Stomach smooth muscle (tissue), 2 donors: ENCODE measurements around the gene TRIM46.
A peak's percentile ranks its signal among the peaks of the same experiment; 100 is the strongest.

Experiments
- H3K27ac ChIP-seq: one replicate; pipeline ENCODE4 v1.7.0; 2013; ENCODE audit warnings: mild to moderate bottlenecking, low read length, inconsistent platforms
- H3K27me3 ChIP-seq, 2 donors: one replicate each; pipeline ENCODE4 v1.7.0; 2013; ENCODE audit warnings: low read length in 2 of 2; ENCODE audit not compliant: insufficient read depth in 2 of 2, control insufficient read depth in 1 of 2
- H3K36me3 ChIP-seq, 2 donors: one replicate each; pipeline ENCODE4 v1.7.0; 2013; ENCODE audit warnings: low read length in 2 of 2; ENCODE audit not compliant: control insufficient read depth in 2 of 2, insufficient read depth in 2 of 2
- H3K4me1 ChIP-seq: one replicate; pipeline ENCODE4 v1.7.0; 2013; ENCODE audit warnings: low read length; ENCODE audit not compliant: control insufficient read depth, insufficient read depth
- H3K4me3 ChIP-seq, 2 donors: one replicate each; pipeline ENCODE4 v1.7.0; 2013; ENCODE audit warnings: low read length in 2 of 2
- H3K9ac ChIP-seq, 2 donors: one replicate each; pipeline ENCODE4 v1.7.0; 2013; ENCODE audit warnings: low read length in 2 of 2, mild to moderate bottlenecking in 1 of 2
- H3K9me3 ChIP-seq, 2 donors: one replicate each; pipeline ENCODE4 v1.7.0; 2013; ENCODE audit warnings: low read length in 2 of 2; ENCODE audit not compliant: control insufficient read depth in 2 of 2
- donor health status: healthy.
- donor health status: Pancreatic carcinoma.

TRIM46 gene, protein sequence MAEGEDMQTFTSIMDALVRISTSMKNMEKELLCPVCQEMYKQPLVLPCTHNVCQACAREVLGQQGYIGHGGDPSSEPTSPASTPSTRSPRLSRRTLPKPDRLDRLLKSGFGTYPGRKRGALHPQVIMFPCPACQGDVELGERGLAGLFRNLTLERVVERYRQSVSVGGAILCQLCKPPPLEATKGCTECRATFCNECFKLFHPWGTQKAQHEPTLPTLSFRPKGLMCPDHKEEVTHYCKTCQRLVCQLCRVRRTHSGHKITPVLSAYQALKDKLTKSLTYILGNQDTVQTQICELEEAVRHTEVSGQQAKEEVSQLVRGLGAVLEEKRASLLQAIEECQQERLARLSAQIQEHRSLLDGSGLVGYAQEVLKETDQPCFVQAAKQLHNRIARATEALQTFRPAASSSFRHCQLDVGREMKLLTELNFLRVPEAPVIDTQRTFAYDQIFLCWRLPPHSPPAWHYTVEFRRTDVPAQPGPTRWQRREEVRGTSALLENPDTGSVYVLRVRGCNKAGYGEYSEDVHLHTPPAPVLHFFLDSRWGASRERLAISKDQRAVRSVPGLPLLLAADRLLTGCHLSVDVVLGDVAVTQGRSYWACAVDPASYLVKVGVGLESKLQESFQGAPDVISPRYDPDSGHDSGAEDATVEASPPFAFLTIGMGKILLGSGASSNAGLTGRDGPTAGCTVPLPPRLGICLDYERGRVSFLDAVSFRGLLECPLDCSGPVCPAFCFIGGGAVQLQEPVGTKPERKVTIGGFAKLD

DNA sequence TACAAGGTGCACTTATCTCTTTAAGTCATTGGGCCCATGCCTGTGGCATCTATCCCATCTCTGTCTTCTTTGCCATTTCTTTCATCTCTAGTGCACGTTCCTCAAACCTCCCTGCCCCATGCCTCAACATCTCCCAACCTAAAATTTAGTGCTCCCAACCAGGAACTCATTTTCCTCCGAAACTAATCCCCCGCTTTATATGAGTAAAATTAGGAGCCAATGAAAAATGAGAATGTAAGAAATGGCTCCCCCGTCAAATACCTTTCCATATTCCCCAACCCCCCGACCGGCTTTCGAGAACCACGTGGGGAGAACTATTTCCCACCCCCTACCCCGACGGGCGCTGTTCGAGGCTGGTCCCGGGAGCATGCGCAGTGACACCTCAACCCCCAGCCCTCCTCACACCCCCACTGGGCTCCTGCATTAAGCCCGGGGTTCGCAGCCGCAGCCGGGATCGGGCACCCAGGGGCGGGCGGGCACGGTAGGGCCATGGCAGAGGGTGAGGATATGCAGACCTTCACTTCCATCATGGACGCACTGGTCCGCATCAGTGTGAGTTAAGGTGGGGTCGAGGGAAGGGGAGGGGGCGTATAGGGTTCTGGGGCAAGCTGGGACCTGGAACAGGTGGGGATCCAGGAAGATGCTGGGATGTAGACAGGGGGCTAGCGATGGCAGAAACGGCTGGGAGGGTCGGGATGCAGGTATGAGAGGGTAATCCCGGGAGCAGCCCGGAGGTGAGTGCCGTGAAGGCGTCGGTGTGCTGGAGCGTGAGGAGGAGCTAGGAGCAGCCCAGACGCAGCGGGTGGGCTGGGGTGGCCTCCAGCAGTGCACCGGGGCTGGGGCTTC, at the start of gene TRIM46:
TRIM46 (plus strand) TSS at position 372 of the 846 bp plus-strand sequence; CDS start at position 490, 118 bp downstream.
- peak within 1 kb of the TSS; percentile 91 to 96 for H3K9ac ChIP-seq
- H3K9me3 ChIP-seq = no peaks in the 10 kb centered on the region
- H3K36me3 ChIP-seq = peaks cover 15 to 17% of the 10 kb centered on the region in 2 donors
- peak within 1 kb of the TSS; percentile 85 to 93 for H3K4me3 ChIP-seq
- H3K4me1 ChIP-seq = peaks cover 28% of the 10 kb centered on the region
- peaks cover 11 to 24% of the 10 kb centered on the region in 2 donors for H3K27me3 ChIP-seq
- H3K27ac ChIP-seq = peak within 1 kb of the TSS; percentile 93

DNA sequence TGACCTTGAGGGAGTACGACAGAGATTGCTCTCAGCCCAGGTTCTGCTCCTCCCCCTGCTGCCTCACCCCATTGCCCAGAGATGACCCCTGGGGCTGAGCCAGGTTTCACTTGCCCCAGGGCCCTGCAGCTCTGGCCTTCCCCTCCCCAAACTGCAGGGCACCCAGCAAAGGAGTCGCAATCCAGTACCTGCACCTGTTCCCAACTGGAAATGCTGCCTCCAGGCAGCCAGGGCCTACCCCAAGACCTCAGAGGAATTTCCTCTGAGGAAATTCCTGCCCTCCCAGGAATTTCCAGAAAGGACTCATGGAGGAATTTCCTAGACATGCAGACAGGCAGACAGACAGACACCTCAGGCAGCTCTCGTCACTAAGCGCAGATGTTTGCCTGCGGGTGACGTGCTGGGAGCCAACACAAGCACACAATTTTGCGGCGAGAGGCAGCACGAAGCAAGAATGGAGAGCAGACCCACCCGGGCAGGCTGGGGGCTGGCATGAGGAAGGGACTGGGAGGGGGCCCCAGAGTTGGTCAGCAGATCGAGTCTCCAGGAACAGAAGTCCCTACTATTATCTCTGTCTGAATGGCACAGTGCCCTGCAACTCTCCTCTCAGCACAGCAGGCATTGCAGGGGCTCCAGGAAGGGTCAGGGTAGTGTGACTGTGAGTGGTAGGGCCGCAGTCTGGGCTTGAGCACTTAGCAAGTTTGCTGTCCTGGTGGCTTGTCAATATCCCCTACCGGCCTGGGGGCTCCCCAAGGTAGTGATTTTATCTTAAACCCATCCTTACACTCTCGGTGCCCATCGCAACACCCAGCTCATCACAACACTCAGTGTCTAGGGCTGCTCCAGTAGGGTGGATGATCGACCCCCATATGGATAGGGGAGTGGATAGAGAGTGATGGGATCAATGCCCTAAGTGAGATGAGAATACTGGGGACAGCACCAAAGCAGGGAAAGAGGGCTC, 48.9 kb upstream of the TRIM46 start:
- H3K4me3 ChIP-seq = no peak overlapping the region
- H3K4me1 ChIP-seq = peaks cover 39% of the 10 kb centered on the region
- no peaks in the 10 kb centered on the region for H3K9me3 ChIP-seq
- H3K27ac ChIP-seq = no peak overlapping the region
- peaks cover 0 to 2% of the 10 kb centered on the region in 2 donors for H3K27me3 ChIP-seq
- H3K36me3 ChIP-seq = no peaks in the 10 kb centered on the region
- no peak overlapping the region for H3K9ac ChIP-seq

DNA sequence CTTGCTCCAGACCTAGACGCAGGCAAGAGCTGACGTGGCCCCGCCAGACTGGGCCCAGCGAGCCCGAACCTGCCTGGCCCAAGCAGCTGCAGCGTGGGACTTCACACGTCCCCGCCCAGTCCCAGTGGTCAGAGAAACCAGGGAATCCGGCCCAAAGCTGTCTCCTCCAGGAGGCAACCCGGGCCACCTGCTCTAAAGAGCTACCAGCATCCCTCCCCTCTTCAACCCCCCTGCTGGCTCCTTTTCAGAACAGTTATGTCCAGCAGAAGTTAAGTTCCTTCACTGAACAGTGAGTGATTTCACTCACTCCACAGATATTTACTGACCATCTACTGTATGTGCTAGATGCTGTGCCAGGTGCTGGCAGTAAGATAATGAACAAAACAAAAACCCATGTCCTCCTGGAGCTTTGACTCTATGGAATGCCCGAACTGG, 48.1 kb upstream of the TRIM46 start:
- Histone ChIP-seq H3K9me3 (no peaks in the 10 kb centered on the region), H3K9ac (no peak overlapping the region), H3K4me3 (no peak overlapping the region), H3K36me3 (no peaks in the 10 kb centered on the region), H3K4me1 (peaks cover 47% of the 10 kb centered on the region), H3K27me3 (no peaks in the 10 kb centered on the region), H3K27ac (no peak overlapping the region)

DNA sequence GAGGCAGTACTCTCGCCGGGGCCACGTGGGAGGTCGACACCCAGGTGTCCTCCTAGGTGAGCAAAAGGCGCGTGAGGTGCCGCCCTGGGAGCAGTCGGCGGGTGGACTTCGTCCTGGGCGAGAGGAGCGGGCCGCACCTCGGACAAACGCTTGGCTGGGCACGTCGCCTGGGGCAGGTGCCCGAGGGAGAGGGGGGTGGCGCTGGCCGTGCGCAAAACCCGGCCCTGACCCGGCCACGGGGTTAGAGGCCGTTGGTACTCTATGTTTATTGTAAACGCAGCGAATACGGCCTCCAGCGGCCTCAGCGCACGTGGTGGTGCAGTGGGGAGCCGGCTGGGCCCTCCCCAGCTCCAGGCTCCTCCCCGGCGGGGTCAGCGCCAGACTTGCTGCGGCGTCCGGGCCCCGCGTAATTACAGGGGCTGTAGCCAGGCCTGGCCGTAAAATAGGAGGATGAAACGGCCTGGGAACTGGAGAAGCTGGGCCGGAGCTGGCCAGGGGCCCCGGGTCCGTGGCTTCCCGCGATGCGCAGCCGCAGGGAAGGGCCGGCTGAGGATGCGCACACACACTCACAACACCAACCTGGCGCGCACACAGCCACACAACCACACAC, 47.6 kb upstream of the TRIM46 start:
- Histone ChIP-seq H3K36me3 (no peaks in the 10 kb centered on the region), H3K9ac (peak overlapping the region in 1 of 2 donors; percentile 57), H3K4me3 (peak overlapping the region; percentile 88 to 93), H3K27ac (peak overlapping the region; percentile 53), H3K9me3 (no peaks in the 10 kb centered on the region), H3K4me1 (peaks cover 52% of the 10 kb centered on the region), H3K27me3 (no peaks in the 10 kb centered on the region)

DNA sequence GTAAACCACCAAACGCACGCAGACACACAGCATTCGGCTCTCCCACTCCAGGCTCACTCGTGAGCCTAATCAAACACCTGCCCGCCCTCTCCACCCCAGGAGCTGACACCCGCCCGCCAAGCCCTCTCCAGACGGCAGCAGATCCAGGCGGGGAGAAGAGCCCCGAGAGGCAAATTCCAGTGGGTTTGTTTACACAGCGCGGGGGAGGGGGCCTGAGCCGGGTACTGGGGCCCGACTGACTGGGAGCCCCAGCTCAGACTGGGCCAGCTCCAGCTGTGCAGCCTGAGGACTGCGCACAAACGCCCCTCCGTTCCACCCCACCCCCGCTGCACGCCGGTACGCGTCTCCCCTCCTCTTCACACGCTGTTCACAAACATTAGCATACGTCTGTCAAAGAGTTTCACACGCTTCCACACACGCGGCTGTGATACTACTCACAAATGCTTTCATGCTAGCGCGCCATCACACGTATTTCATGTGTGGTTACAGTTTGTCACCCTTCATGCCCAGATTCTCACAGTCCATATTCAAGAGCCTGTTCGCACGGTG, 47.0 kb upstream of the TRIM46 start:
- Histone ChIP-seq H3K27me3 (no peaks in the 10 kb centered on the region), H3K4me3 (peak overlapping the region; percentile 88 to 93), H3K27ac (peak overlapping the region; percentile 53), H3K36me3 (peaks cover 1 to 4% of the 10 kb centered on the region in 2 donors), H3K9ac (peak overlapping the region; percentile 21 to 57), H3K4me1 (peaks cover 58% of the 10 kb centered on the region), H3K9me3 (no peaks in the 10 kb centered on the region)

DNA sequence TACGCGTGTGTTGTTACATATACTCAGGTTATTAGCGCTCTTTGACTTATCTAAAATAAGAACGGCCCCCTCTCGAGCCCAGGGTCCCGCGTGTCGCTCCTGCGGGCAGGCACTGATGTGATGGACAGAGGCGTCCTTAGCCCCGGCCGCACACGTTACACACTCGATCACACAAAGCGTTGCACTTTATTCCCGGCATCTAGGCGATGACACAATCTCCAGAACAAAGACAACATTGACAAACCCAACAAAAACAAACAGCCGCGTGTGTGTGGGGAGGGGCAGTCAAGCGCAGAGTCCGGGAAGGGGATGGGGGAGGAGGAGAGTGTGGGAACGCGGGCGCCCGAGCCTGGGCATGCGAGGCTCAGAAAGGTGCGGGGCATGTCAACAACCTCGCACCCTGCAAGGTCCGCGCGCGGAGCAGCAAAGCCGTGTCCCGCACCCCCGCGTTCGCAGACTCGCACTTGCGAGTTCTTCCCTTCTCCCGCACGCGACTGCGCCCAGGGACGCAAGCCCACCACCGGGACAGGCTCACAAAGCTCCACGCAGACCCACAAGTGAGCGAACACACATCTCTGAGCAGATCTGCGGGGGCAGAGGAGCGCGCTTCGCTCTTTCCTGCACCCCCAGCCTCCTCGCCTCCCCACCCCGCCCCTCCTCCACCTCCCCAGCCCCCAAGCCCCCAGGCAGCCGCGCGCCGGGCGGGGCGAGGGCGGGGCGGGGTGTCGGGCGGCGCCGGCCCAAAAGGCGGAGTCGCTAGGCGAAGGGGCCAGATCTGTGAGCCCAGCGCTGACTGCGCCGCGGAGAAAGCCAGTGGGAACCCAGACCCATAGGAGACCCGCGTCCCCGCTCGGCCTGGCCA, 46.3 kb upstream of the TRIM46 start, which contains the start of gene EFNA1:
EFNA1 (plus strand) TSS at position 772 of the 862 bp plus-strand sequence. CDS start 102 bp downstream, outside the sequence.
- H3K27me3 ChIP-seq = no peaks in the 10 kb centered on the region

DNA sequence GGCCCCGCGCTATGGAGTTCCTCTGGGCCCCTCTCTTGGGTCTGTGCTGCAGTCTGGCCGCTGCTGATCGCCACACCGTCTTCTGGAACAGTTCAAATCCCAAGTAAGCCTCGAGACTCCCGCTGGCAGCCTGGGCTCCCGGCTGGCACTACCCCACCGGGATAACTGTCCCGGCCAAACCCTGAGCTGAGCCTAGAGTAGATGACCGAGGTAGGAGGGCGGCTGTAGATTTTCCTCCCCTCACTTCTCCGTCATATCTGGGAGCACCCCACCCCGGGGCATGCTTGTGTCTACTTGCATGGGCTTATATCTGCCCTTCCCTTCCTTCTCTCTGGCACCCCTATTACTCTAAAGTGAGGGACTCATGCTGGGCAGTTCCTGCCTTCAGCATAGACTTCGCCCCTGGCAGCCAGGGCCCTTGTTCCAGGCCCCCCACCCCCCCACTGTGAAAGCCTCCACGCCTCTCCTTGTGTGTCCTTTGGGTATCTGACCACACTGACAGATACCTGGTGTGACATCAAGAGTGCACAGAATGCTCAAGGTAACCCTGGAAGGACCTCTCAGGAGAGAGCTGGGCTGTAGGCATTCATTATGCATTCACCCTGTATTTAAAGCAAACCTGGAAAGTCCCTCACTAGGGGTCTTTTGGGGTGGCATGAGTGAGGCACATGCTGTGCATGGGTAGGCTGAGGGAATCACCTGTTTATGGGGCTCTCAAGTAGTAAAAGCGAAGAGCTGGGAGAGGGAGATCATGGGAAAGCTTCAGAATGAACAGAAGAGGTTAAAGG, 45.5 kb upstream of the TRIM46 start:
- Histone ChIP-seq H3K27ac (peak overlapping the region; percentile 90), H3K4me1 (peaks cover 61% of the 10 kb centered on the region), H3K9ac (peak overlapping the region; percentile 85 to 87), H3K36me3 (peaks cover 9% of the 10 kb centered on the region in 2 donors), H3K4me3 (peak overlapping the region; percentile 88 to 93), H3K27me3 (no peaks in the 10 kb centered on the region), H3K9me3 (no peaks in the 10 kb centered on the region)

More for the DNA sequence above, 46.3 kb upstream of the TRIM46 start, which contains the start of gene EFNA1:
- Histone ChIP-seq H3K9me3 (no peaks in the 10 kb centered on the region), H3K9ac (peak within 1 kb of the TSS; percentile 85 to 87), H3K27ac (peak within 1 kb of the TSS; percentile 90), H3K36me3 (peaks cover 5 to 8% of the 10 kb centered on the region in 2 donors), H3K4me1 (peaks cover 61% of the 10 kb centered on the region), H3K4me3 (peak within 1 kb of the TSS; percentile 88 to 93)
